ENCODE measurements around the gene KLHL1.
A peak's percentile ranks its signal among the peaks of the same experiment; 100 is the strongest.

The KLHL1 gene

DNA sequence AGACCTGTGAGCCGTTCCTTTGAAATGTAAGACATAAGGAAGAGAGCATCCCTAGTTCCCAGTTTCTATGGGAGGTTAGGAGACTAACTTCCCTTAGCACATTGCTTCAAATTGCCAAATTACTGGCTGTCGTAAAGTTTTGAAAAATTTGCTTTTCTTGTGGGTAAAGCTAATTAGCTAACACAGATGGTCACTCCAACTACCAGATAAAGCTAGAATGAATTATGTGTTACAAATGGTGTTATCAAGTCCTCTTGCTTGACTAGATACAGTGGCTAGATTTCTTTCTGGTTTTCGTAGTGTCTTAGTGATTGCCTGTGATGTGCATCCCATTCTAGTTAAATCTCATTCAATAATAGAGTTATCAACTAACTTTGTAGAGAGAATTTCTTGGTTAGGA, 417.3 kb downstream of the KLHL1 start:
- DNase-seq (ENCODE audit: low spot score): no peak

DNA sequence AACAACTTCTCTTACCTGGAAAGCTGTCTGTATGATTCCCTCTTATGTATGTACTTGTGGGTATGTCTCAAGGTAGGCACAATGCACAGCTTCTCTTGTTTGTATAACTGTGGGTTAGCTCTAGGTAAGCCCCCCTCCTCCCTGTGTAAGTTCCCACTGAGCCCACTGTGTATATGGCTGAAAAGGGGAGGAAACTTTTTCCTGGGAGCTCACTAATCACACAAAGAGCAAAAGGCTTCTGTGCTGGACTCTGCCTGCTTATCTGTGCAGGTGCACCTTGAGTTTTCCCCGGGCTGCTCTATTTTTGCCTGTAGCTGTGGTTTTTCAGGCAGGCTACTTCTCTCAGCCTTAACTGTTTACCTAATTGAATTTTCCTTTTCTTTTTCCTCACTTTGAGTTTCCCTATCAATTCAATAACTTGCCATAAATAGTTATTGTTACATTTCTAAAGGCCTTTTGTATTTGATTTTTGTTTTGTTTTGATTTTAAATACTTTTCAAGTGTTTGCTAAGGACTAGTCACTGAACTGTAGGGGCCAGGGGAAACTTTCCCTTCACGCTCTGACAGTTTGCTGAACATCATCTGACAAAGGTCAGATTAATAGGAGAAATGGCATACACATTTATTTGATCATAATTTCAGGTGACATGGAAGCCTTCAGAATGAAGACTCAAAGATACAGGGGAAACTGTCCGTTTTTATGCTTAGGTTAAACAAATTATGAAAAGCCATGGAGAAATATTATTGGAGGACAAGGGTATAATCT, 424.1 kb downstream of the KLHL1 start:
- DNase-seq (ENCODE audit: low spot score): peak; percentile 44

DNA sequence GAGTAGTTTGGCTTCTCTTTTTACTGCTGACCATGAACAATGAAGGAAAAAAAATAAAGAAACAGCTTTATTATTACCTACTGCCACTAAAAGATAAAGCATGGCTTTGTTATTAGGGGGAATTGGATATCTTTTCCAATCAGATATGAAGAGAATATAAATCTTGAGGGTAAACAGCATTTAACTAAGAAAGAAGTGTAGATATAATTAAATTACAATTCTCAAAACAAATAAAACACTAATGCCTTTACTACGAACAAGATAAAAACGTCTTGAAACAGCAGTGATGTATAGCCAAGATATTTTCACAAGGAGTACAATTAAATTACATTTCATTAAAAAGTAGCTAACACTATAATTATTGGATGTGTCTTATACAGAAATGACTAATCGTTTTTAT, 426.5 kb downstream of the KLHL1 start:
- DNase-seq (ENCODE audit: low spot score): peak; percentile 47

DNA sequence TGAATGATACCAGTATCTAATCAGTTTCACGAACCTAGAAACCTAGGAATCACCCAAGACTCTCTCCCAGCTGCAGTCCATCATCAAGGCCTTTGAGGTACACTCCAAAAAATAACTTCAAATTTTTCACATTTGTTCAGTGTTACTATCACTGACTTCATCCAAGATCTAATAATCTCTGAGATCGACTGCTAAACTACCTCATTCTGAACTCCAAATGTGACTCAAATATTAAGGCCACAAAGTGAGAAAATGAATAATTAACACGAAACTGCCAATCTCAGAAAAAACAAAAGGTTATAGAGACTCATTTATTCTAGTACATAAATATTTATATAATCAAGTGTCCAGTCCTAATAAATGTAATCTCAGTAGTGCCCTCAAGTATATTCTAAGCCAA, 430.9 kb downstream of the KLHL1 start:
- no peak for DNase-seq (ENCODE audit: low spot score)

DNA sequence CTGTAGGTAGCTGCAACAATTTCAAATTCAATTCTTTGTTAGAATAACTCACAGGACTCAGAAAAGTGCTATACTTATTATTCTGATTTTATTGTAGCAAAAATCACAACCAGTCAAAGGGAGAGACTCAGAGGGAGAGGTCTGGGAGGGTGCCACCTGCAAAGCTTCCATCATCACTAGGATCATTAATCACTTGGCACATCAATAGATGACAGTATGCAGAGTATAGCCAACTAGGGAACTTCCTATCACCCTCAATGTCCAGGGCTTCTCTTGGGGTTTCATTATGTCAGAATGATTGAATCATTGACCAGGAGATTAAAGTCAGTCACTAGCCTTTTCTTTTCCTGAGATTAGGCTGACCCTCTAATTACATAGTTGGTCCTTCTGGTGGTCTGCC, 432.0 kb downstream of the KLHL1 start:
- DNase-seq (ENCODE audit: low spot score): no peak

DNA sequence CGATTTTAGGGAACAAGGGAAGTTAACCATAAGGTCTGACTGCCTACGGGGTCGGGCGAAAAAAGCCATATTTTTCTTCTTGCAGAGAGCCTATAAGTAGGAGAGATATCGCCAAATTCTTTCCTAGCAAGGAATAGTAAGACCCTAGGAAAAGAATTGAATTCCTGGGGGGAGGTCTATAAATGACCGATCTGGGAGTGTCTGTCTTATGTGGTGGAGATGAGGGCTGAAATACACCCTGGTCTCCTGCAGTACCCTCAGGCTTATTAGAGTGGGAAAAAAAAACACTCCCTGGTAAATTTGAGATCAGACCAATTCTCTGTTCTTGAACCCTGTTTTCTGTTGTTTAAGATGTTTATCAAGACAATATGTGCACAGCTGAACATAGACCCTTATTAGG, 448.1 kb downstream of the KLHL1 start:
- DNase-seq (ENCODE audit: low spot score): no peak

DNA sequence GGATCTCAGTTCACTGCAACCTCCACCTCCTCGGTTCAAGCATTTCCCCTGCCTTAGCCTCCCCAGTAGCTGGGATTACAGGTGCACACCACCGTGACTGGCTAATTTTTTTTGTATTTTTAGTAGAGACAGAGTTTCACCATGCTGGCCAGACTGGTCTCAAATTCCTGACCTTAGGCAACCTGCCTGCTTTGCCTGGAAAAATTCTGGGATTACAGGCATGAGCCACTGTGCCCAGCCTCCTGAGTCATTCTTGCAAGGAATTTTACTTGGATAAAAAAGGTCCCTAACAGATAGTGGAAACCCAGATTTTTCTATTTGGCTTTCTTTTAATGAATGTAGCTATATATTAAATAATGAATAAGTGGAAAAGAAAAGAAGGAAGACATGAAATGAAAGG, 450.6 kb downstream of the KLHL1 start:
- DNase-seq (ENCODE audit: low spot score): no peak

DNA sequence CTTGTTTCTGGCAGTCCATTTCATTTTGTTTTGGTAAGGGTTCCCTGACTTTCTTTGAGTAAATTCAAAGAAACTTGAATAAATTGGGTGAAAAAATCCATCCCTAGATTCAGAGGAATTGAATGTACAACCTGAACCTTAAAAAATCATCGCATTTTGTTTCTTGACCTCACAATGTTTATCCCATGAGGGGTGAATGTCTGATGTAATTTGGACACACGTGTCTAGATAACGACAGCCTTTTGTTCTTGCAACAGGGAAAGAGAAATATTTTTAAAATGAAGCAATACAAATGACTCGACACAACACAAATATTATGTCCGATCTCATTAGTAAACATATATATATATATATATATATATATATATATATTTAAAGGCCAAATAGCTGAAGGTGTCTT, 453.9 kb downstream of the KLHL1 start:
- DNase-seq (ENCODE audit: low spot score): no peak

Small RNA genes within 50 kb of the gene (small RNA-seq; reads per million reads assigned to genes)
- gene RNY3P10: 0.04 to 0.05 reads per million in 2 experiments
